K562 (cell line): ENCODE measurements around the gene CPHXL2. TPM values are rescaled to one million over a fixed set of nuclear protein-coding genes. Genes with fewer than 3 reads are reported as not detected.

Experiments
- ATAC-seq: fragments of 200-7000 bp; cut with Tn5 transposase; 3 replicates; pipeline ENCODE4 v1.9.1; 2020; ENCODE audit warnings: moderate library complexity
- BruUV-seq: library from RNA; stranded (reverse); fragments of 400-500 nt; replicated peaks from 2 replicates; lab custom pipeline; 2021; lab: Mats Ljungman, UMichigan
- CTCF ChIA-PET: fragments of 300-600 bp; formaldehyde crosslinking; extraction: SDS; loops from one replicate; lab custom pipeline; 2021; ENCODE audit warnings: low intra/inter-chr PET ratio; lab: Yijun Ruan, JAX
- POLR2A ChIA-PET: fragments of 300-600, 350-650 bp; sonication (Branson Sonifier 250); formaldehyde crosslinking; extraction: SDS; loops from one replicate; lab custom pipeline; 2021; ENCODE audit warnings: antibody characterized with exemption, inconsistent platforms; lab: Yijun Ruan, JAX
- DNase-seq, 4 experiments: peaks; one replicate each; pipeline versions ENCODE4 v3.0.0 to v3.0.0-alpha.2; 2011 to 2018; ENCODE audit warnings: low spot score in 3 of 4, mixed read lengths in 3 of 4; ENCODE audit errors: extremely low read depth in 1 of 4
- FAIRE-seq: peaks from 2 replicates; lab custom pipeline; 2011; peaks lifted over from hg19 to GRCh38; lab: Jason Lieb, UNC
- H2AFZ ChIP-seq: 2 replicates; pipeline ENCODE4 v1.6.0; 2011; ENCODE audit warnings: low read depth, low read length, control low read depth, inconsistent platforms
- H3K27ac ChIP-seq: fragments of 200-600 bp; 3 replicates; pipeline ENCODE4 v1.8.0; 2011; ENCODE audit warnings: low read depth, mild to moderate bottlenecking, control low read depth, inconsistent platforms, low read length, moderate library complexity, mixed read lengths; ENCODE audit errors: extremely low read depth
- H3K27me3 ChIP-seq, 2 experiments: fragments of 300-600 bp in 1 of 2; 2 replicates in 1 of 2; 3 replicates in 1 of 2; pipeline versions ENCODE4 v1.6.0 to v1.8.0; 2011; ENCODE audit warnings: inconsistent platforms in 2 of 2, low read length in 2 of 2, mild to moderate bottlenecking in 1 of 2, mixed read lengths in 1 of 2, moderate library complexity in 1 of 2; ENCODE audit not compliant: control insufficient read depth in 2 of 2, insufficient read depth in 2 of 2
- H3K36me3 ChIP-seq: fragments of 300-600 bp; 3 replicates; pipeline ENCODE4 v1.8.0; 2011; ENCODE audit warnings: mild to moderate bottlenecking, low read length, inconsistent platforms; ENCODE audit not compliant: control insufficient read depth, insufficient read depth
- H3K4me1 ChIP-seq, 2 experiments: fragments of 200-600 bp in 1 of 2; replicated peaks in 1 of 2; 2 replicates in 1 of 2; 3 replicates in 1 of 2; pipeline versions ENCODE4 v1.5.1 to v1.8.0; 2011; ENCODE audit warnings: inconsistent platforms in 2 of 2, low read length in 2 of 2, mild to moderate bottlenecking in 1 of 2, mixed read lengths in 1 of 2, moderate library complexity in 1 of 2; ENCODE audit not compliant: control insufficient read depth in 2 of 2, insufficient read depth in 2 of 2
- H3K4me2 ChIP-seq: 2 replicates; pipeline ENCODE4 v1.6.1; 2011; ENCODE audit warnings: low read length, control low read depth, inconsistent platforms, mixed read lengths; ENCODE audit not compliant: insufficient read depth
- H3K4me3 ChIP-seq: fragments of 200-600 bp; sonication (generic), shearing (Covaris generic); 2 replicates; pipeline ENCODE4 v1.5.1; 2016; ENCODE audit warnings: control low read depth, inconsistent platforms
- H3K79me2 ChIP-seq: fragments of 200-600 bp; 3 replicates; pipeline ENCODE4 v1.8.0; 2011; ENCODE audit warnings: low read length, inconsistent platforms; ENCODE audit not compliant: control insufficient read depth, insufficient read depth
- H3K9ac ChIP-seq, 2 experiments: 2 replicates each; pipeline versions ENCODE4 v1.6.0 to v1.6.1; 2011; ENCODE audit warnings: low read depth in 2 of 2, low read length in 2 of 2, control low read depth in 1 of 2, inconsistent platforms in 1 of 2, mild to moderate bottlenecking in 1 of 2, mixed read lengths in 1 of 2; ENCODE audit not compliant: insufficient read depth in 1 of 2
- H3K9me1 ChIP-seq: one replicate; pipeline ENCODE4 v1.6.0; 2011; ENCODE audit warnings: inconsistent platforms, mild to moderate bottlenecking, low read length, moderate library complexity; ENCODE audit not compliant: control insufficient read depth, insufficient read depth
- H3K9me3 ChIP-seq: replicated peaks from 2 replicates; pipeline ENCODE4 v1.5.1; 2011; ENCODE audit warnings: low read depth, low read length, inconsistent platforms; ENCODE audit not compliant: control insufficient read depth, insufficient read depth
- H4K20me1 ChIP-seq: replicated peaks from 2 replicates; pipeline ENCODE4 v1.6.1; 2011; ENCODE audit warnings: low read length, inconsistent platforms, mixed read lengths; ENCODE audit not compliant: control insufficient read depth, insufficient read depth
- CC2D1A ChIP-seq: fragments of 450-650 bp; IDR thresholded peaks from 2 replicates; pipeline ENCODE4 v1.6.1; 2017; ENCODE audit warnings: mild to moderate bottlenecking
- SMARCB1 ChIP-seq: IDR thresholded peaks from 2 replicates; pipeline ENCODE4 v1.6.1; 2011; ENCODE audit warnings: improper control_type of control experiment, low read depth; ENCODE audit not compliant: insufficient read length
- TRIM24 ChIP-seq, 2 experiments: fragments of 450-650 bp; IDR thresholded peaks; 2 replicates each; pipeline ENCODE4 v1.6.1; 2016
- YBX1 ChIP-seq: fragments of 450-650 bp; IDR thresholded peaks from 2 replicates; pipeline ENCODE4 v1.7.1; 2016; ENCODE audit warnings: mild to moderate bottlenecking
- ZNF274 ChIP-seq: IDR thresholded peaks from 2 replicates; pipeline ENCODE4 v1.6.1; 2011; ENCODE audit warnings: low read depth, mild to moderate bottlenecking, low read length, moderate library complexity, borderline replicate concordance
- ZNF282 ChIP-seq: sonication (generic); formaldehyde crosslinking; IDR thresholded peaks from 2 replicates; pipeline ENCODE4 v1.8.1; 2023; ENCODE audit warnings: missing genetic modification reagents
- ZNF507 ChIP-seq: conservative IDR thresholded peaks from 2 replicates; pipeline ENCODE4 v1.6.1; 2017; ENCODE audit warnings: missing genetic modification characterization, missing compliant biosample characterization
- ZNF586 ChIP-seq: fragments of 450-650 bp; formaldehyde crosslinking; conservative IDR thresholded peaks from 2 replicates; pipeline ENCODE4 v1.4.0; 2020; ENCODE audit warnings: mild to moderate bottlenecking, moderate library complexity
- ZNF589 ChIP-seq: fragments of 200-800 bp; sonication (Bioruptor generic); IDR thresholded peaks from 2 replicates; pipeline ENCODE4 v1.6.1; 2016; ENCODE audit warnings: low read depth, missing genetic modification characterization, missing compliant biosample characterization
- ZNF764 ChIP-seq: fragments of 250-450 bp; sonication (Bioruptor Pico); IDR thresholded peaks from 2 replicates; pipeline ENCODE4 v1.4.0; 2020; ENCODE audit warnings: low read depth, mild to moderate bottlenecking, moderate library complexity
- WGBS: fragments of 100-300 bp; shearing (Covaris generic); methylation state at CpG from one replicate; pipeline ENCODE4 v1.1.6; 2016; ENCODE audit warnings: low coverage, mixed read lengths; ENCODE audit not compliant: insufficient coverage; ENCODE audit errors: missing lambda C conversion rate; 5-methylcytosine and 5-hydroxymethylcytosine counted together
- in situ Hi-C: fragments of 300-500 bp; cut with MboI; formaldehyde crosslinking; loops from 4 replicates; pipeline ENCODE4 v1.15.0; 2018; ENCODE audit warnings: inconsistent platforms, mixed read lengths
- intact Hi-C: fragments of 100-400 bp; cut with micrococcal nuclease; formaldehyde crosslinking; loops from 2 replicates; pipeline ENCODE4 v1.14.2; 2022
- polyA plus RNA-seq, 8 experiments: library from polyadenylated mRNA; depleted of rRNA in 4 of 8; stranded (reverse) in 5 of 8; unstranded in 3 of 8; fragments of >200 nt; fragmentation: Nextera tagmentation in 2 of 8; fragmentation: Illumina TruSeq in 1 of 8; extraction: Ambion mirVana in 2 of 8; extraction: Trizol in 1 of 8; gene quantifications; 2 replicates each; pipeline versions ENCODE4 v1.2.1 to v1.2.3, GENCODE V29; 2011 to 2014; ENCODE audit warnings: inconsistent platforms in 1 of 8, missing spikeins in 1 of 8
- total RNA-seq, 7 experiments: library from RNA; depleted of rRNA in 6 of 7; stranded (reverse); fragments of >200 nt in 6 of 7; fragmentation: Illumina TruSeq in 2 of 7; extraction: Trizol in 2 of 7; gene quantifications; 2 replicates each; pipeline versions ENCODE4 v1.2.1 to v1.2.3, GENCODE V29; 2011 to 2021; ENCODE audit warnings: low replicate concordance in 1 of 7
- TF ChIP-seq, protein P1 (sequence below): fragments of 450-650 bp; formaldehyde crosslinking; IDR thresholded peaks from 2 replicates; pipeline ENCODE4 v1.4.0; 2020; ENCODE audit warnings: mild to moderate bottlenecking, mixed read lengths

Gene CPHXL2
- total and polyA plus RNA-seq, 9 of the 15 experiments (the other 6 are each of a cell fraction or from before 2014, with no cell fraction given): not detected

DNA sequence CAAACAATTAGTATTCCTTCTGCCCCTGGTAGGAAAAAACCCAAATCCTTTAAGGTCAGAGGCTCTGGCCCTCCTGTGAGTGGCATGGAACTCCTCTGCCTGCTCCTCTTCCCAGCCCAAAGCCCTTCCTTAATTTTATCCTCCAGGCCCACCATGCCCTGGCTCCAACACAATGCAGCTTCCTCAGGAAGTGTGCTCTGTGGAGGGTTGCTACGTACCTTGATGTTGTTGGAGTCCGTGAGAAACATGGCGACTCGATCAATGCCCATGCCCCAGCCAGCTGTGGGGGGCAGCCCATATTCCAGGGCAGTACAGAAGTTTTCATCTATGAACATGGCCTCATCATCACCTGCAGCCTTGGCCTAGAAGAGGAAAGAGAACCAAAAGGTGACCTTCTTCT, 48.5 kb downstream of the CPHXL2 start:
- no peak overlapping the region for H3K9ac ChIP-seq
- H3K4me2 ChIP-seq: no peak overlapping the region
- in situ Hi-C loops: loop anchor here (25.0 kb wide), 1 partner anchor 1559 kb away; the partner anchor contains the start of genes MON1B and SYCE1L
- no peaks in the 10 kb centered on the region for H4K20me1 ChIP-seq
- no peak overlapping the region for H3K4me3 ChIP-seq
- H2AFZ ChIP-seq: no peak overlapping the region
- peaks cover 86% of the 10 kb centered on the region for H3K36me3 ChIP-seq
- no peaks in the 10 kb centered on the region for H3K79me2 ChIP-seq
- H3K9me1 ChIP-seq: no peaks in the 10 kb centered on the region
- TF ChIP-seq ZNF586 (CRISPR knock-in tag): no peak
- no peak for TF ChIP-seq ZNF589 (CRISPR knock-in tag)
- TF ChIP-seq SMARCB1: no peak
- no peak for TF ChIP-seq ZNF507 (tag)
- TF ChIP-seq ZNF282 (CRISPR knock-in tag): no peak
- no peak for TF ChIP-seq TRIM24 (IDR thresholded peaks at IDR 0.05)
- no peak for TF ChIP-seq ZNF764 (CRISPR knock-in tag)
- TF ChIP-seq, protein P1, sequence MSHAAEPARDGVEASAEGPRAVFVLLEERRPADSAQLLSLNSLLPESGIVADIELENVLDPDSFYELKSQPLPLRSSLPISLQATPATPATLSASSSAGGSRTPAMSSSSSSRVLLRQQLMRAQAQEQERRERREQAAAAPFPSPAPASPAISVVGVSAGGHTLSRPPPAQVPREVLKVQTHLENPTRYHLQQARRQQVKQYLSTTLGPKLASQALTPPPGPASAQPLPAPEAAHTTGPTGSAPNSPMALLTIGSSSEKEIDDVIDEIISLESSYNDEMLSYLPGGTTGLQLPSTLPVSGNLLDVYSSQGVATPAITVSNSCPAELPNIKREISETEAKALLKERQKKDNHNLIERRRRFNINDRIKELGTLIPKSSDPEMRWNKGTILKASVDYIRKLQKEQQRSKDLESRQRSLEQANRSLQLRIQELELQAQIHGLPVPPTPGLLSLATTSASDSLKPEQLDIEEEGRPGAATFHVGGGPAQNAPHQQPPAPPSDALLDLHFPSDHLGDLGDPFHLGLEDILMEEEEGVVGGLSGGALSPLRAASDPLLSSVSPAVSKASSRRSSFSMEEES (CRISPR knock-in tag): no peak
- TF ChIP-seq ZNF274: no peak
- no peak for TF ChIP-seq CC2D1A
- no peak for TF ChIP-seq YBX1
- TF ChIP-seq, all 486 proteins: peak for 0
- H3K27me3 ChIP-seq: no peaks in the 10 kb centered on the region
- no peak for ATAC-seq
- intact Hi-C loops: no loop called here
- ChIA-PET CTCF (no interaction called here), POLR2A (no interaction called here)
- peaks cover 6 to 18% of the 10 kb centered on the region in 2 experiments; a peak in 4 of 5 replicates for H3K4me1 ChIP-seq
- no peak overlapping the region; the same call in 2 of the 3 replicates for H3K27ac ChIP-seq
- WGBS: 97% methylated on average over 4 of the region's 4 CpGs
- FAIRE-seq: no peak
- no TSS peak for BruUV-seq
- H3K9me3 ChIP-seq: no peaks in the 10 kb centered on the region
- no peak for DNase-seq
